GM12878 (cell line): Measurements from ENCODE around the gene AGPAT4.

Source experiments
- BACH1 ChIP-seq: fragments of 450-650 bp; IDR thresholded peaks from 2 replicates; pipeline ENCODE4 v1.6.1; 2017; ENCODE audit warnings: mild to moderate bottlenecking, borderline replicate concordance
- CREM ChIP-seq: IDR thresholded peaks from 2 replicates; pipeline ENCODE4 v1.6.1; 2014; ENCODE audit warnings: antibody characterized with exemption, low read depth
- EP300 ChIP-seq, 2 experiments: fragments of 150-350 bp in 1 of 2; IDR thresholded peaks; 2 replicates each; pipeline ENCODE4 v1.6.1; 2011 to 2012; ENCODE audit warnings: low read depth in 2 of 2, low read length in 2 of 2, borderline replicate concordance in 1 of 2, improper control_type of control experiment in 1 of 2, inconsistent platforms in 1 of 2; ENCODE audit not compliant: control insufficient read depth in 1 of 2
- EZH2 ChIP-seq: IDR thresholded peaks from 2 replicates; pipeline ENCODE4 v1.6.1; 2012; ENCODE audit warnings: low read depth, mild to moderate bottlenecking, control low read depth, inconsistent platforms, low read length, borderline replicate concordance; ENCODE audit not compliant: control insufficient read depth
- MYC ChIP-seq: IDR thresholded peaks from 2 replicates; pipeline ENCODE4 v1.6.1; 2011; ENCODE audit warnings: mild to moderate bottlenecking, low read length, moderate library complexity, inconsistent platforms; ENCODE audit not compliant: insufficient read depth, insufficient replicate concordance, insufficient read length, severe bottlenecking
- POLR2A ChIP-seq: IDR thresholded peaks from 2 replicates; pipeline ENCODE4 v1.6.1; 2011; ENCODE audit warnings: low read depth, mild to moderate bottlenecking, low read length
- YY1 ChIP-seq: IDR thresholded peaks from 2 replicates; pipeline ENCODE4 v1.6.1; 2011; ENCODE audit warnings: low read depth, mild to moderate bottlenecking, low read length
- TF ChIP-seq, protein P1 (sequence below): IDR thresholded peaks from 2 replicates; pipeline ENCODE4 v1.6.1; 2011; ENCODE audit warnings: mild to moderate bottlenecking, low read depth, low read length, moderate library complexity; ENCODE audit not compliant: insufficient replicate concordance
- TF ChIP-seq, protein P2 (sequence below): IDR thresholded peaks from 2 replicates; pipeline ENCODE4 v1.6.1; 2012; ENCODE audit warnings: mild to moderate bottlenecking, low read depth, low read length

DNA sequence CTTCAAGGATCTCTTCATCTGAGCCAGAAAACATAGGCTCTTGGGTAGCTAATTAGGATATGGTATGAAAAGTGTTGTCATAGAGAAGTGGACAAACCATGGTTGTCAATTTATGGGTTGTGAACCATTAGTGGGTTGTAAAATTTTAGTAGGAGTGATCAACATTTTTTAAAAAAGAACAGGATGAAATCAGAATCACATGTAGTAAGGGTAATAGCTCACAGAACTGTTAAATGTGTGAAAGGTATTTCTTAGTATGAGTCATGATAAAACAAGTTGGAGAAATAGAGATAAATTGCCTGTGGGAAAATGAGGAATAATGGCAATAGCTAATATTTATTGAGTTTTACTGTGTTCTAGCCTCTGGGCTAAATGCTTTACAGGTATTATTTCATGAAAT is 168.9 kb downstream of the AGPAT4 start:
- no peak for TF ChIP-seq EZH2
- TF ChIP-seq POLR2A: no peak
- no peak for TF ChIP-seq CREM
- TF ChIP-seq, protein P1, sequence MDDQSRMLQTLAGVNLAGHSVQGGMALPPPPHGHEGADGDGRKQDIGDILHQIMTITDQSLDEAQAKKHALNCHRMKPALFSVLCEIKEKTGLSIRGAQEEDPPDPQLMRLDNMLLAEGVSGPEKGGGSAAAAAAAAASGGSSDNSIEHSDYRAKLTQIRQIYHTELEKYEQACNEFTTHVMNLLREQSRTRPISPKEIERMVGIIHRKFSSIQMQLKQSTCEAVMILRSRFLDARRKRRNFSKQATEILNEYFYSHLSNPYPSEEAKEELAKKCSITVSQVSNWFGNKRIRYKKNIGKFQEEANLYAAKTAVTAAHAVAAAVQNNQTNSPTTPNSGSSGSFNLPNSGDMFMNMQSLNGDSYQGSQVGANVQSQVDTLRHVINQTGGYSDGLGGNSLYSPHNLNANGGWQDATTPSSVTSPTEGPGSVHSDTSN: no peak
- no peak for TF ChIP-seq MYC
- TF ChIP-seq YY1: no peak
- no peak for TF ChIP-seq BACH1
- no peak for TF ChIP-seq EP300 (IDR thresholded peaks at IDR 0.05; ENCODE audit: borderline replicate concordance in 1 of 2, control insufficient read depth in 1 of 2, low read depth in 2 of 2, low read length in 2 of 2)
- TF ChIP-seq, protein P2, sequence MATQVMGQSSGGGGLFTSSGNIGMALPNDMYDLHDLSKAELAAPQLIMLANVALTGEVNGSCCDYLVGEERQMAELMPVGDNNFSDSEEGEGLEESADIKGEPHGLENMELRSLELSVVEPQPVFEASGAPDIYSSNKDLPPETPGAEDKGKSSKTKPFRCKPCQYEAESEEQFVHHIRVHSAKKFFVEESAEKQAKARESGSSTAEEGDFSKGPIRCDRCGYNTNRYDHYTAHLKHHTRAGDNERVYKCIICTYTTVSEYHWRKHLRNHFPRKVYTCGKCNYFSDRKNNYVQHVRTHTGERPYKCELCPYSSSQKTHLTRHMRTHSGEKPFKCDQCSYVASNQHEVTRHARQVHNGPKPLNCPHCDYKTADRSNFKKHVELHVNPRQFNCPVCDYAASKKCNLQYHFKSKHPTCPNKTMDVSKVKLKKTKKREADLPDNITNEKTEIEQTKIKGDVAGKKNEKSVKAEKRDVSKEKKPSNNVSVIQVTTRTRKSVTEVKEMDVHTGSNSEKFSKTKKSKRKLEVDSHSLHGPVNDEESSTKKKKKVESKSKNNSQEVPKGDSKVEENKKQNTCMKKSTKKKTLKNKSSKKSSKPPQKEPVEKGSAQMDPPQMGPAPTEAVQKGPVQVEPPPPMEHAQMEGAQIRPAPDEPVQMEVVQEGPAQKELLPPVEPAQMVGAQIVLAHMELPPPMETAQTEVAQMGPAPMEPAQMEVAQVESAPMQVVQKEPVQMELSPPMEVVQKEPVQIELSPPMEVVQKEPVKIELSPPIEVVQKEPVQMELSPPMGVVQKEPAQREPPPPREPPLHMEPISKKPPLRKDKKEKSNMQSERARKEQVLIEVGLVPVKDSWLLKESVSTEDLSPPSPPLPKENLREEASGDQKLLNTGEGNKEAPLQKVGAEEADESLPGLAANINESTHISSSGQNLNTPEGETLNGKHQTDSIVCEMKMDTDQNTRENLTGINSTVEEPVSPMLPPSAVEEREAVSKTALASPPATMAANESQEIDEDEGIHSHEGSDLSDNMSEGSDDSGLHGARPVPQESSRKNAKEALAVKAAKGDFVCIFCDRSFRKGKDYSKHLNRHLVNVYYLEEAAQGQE: no peak
